ENCODE data around the gene TNNI3K. TPM values are rescaled to one million over a fixed set of nuclear protein-coding genes. Genes with fewer than 3 reads are reported as not detected.

The TNNI3K gene
- total RNA-seq, 2 donors from 2014 or later = 0.59 to 0.96 TPM

- intact Hi-C loops (cut with DNase I) = no loop called here
- H3K9ac ChIP-seq (ENCODE audit: low read depth in 2 of 2, low read length in 2 of 2) = no peak overlapping the region
- no peaks in the 10 kb centered on the region for H3K27me3 ChIP-seq
- H3K4me1 ChIP-seq = no peaks in the 10 kb centered on the region
- TF ChIP-seq, protein P1, sequence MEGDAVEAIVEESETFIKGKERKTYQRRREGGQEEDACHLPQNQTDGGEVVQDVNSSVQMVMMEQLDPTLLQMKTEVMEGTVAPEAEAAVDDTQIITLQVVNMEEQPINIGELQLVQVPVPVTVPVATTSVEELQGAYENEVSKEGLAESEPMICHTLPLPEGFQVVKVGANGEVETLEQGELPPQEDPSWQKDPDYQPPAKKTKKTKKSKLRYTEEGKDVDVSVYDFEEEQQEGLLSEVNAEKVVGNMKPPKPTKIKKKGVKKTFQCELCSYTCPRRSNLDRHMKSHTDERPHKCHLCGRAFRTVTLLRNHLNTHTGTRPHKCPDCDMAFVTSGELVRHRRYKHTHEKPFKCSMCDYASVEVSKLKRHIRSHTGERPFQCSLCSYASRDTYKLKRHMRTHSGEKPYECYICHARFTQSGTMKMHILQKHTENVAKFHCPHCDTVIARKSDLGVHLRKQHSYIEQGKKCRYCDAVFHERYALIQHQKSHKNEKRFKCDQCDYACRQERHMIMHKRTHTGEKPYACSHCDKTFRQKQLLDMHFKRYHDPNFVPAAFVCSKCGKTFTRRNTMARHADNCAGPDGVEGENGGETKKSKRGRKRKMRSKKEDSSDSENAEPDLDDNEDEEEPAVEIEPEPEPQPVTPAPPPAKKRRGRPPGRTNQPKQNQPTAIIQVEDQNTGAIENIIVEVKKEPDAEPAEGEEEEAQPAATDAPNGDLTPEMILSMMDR (IDR thresholded peaks at IDR 0.05) = no peak
- H3K9me3 ChIP-seq = no peaks in the 10 kb centered on the region
- no peak for DNase-seq
- H3K36me3 ChIP-seq = no peaks in the 10 kb centered on the region
- H3K27ac ChIP-seq = no peak overlapping the region
- no peak overlapping the region for H3K4me3 ChIP-seq
These were observed 30.8 kb downstream of the TNNI3K start for GRCh38 chr1:74266001-74266400.

- Histone ChIP-seq H3K4me1 (no peaks in the 10 kb centered on the region), H3K4me3 (no peak overlapping the region), H3K36me3 (no peaks in the 10 kb centered on the region), H3K27ac (no peak overlapping the region), H3K9ac (ENCODE audit: low read depth in 2 of 2, low read length in 2 of 2) (no peak overlapping the region), H3K9me3 (no peaks in the 10 kb centered on the region), H3K27me3 (no peaks in the 10 kb centered on the region)
- TF ChIP-seq, protein P1 (IDR thresholded peaks at IDR 0.05) = no peak
- no peak for DNase-seq
- intact Hi-C loops (cut with DNase I) = no loop called here
These were observed 36.3 kb downstream of the TNNI3K start for GRCh38 chr1:74271503-74271902.

DNA sequence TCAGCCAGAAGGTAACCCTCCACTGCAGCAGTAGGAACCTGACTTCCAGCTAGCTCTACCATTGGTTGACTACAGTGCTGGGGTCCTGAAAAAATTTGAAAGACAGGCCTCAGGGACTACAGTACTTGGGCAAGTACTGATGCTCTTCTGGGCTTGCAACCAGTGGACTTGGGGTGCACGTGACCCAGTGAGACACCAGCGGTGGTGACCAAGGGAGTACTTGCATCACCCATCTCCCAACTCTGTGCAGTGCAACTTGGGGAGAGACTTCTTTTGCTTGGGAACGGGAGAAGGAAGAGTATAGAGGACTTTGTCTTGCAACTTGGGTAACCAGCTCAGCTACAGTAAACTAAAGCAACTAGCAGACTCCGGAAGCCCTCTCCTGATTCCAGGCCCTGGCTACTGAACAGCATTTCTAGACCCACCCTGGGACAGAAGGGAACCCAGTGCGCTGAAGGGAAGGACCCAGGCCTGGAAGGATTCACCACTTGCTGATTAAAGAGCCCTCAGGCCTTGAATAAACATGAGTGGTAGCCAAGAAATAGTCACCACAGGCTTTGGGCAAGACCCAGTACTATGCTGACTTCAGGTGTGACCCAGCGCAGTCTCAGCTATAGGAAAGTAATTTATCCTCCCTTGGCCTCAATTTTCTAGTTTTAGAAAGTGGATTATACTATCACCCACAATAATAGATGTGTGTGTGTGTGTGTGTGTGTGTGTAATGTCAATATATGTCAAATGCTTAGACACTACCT, 45.6 kb downstream of the TNNI3K start:
- intact Hi-C loops (cut with DNase I) = no loop called here
- TF ChIP-seq, protein P1 (IDR thresholded peaks at IDR 0.05) = no peak
- H3K27me3 ChIP-seq = no peaks in the 10 kb centered on the region

DNA sequence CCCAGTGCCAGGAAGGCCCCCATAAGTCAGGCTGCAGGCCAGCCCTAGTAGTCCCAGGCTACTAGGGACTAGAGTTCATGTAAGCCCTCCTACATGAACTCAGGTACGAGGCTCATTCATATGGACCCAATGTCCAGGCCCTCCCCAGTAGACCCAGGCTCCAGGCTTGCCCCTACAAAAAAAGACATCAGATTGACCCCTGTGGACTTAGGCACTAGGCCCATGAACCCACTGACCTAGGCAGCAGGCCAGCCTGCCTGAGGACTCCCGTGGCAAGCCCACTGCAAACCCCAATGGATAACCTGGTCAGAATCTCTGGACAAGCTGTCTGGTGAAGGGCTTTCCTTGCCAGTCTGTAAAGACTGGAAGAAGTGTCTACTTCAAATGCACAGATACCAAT, 51.2 kb downstream of the TNNI3K start:
- DNase-seq = no peak
- TF ChIP-seq, protein P1 (IDR thresholded peaks at IDR 0.05) = no peak
- H3K4me1 ChIP-seq = no peaks in the 10 kb centered on the region

More for the DNA sequence above, 45.6 kb downstream of the TNNI3K start:
- Histone ChIP-seq H3K9ac (ENCODE audit: low read depth in 2 of 2, low read length in 2 of 2) (no peak overlapping the region), H3K4me1 (no peaks in the 10 kb centered on the region), H3K36me3 (no peaks in the 10 kb centered on the region), H3K9me3 (no peaks in the 10 kb centered on the region), H3K27ac (no peak overlapping the region), H3K4me3 (no peak overlapping the region)
- DNase-seq = no peak

GRCh38 chr1:74314438-74314837, 79.3 kb downstream of the TNNI3K start:
- no peaks in the 10 kb centered on the region for H3K36me3 ChIP-seq
- no peak overlapping the region for H3K9ac ChIP-seq (ENCODE audit: low read depth in 2 of 2, low read length in 2 of 2)
- no peaks in the 10 kb centered on the region for H3K9me3 ChIP-seq
- intact Hi-C loops (cut with DNase I) = no loop called here
- H3K4me3 ChIP-seq = no peak overlapping the region
- TF ChIP-seq, protein P1 (IDR thresholded peaks at IDR 0.05) = no peak
- H3K27ac ChIP-seq = no peak overlapping the region
- no peaks in the 10 kb centered on the region for H3K4me1 ChIP-seq
- DNase-seq = no peak
- no peaks in the 10 kb centered on the region for H3K27me3 ChIP-seq

More for the DNA sequence above, 51.2 kb downstream of the TNNI3K start:
- no peaks in the 10 kb centered on the region for H3K36me3 ChIP-seq
- intact Hi-C loops (cut with DNase I) = no loop called here
- no peaks in the 10 kb centered on the region for H3K27me3 ChIP-seq
- H3K4me3 ChIP-seq = no peak overlapping the region
- H3K9me3 ChIP-seq = no peaks in the 10 kb centered on the region
- no peak overlapping the region for H3K27ac ChIP-seq
- H3K9ac ChIP-seq (ENCODE audit: low read depth in 2 of 2, low read length in 2 of 2) = no peak overlapping the region

All from colonic mucosa (tissue), 4 donors.